Astrocyte (in vitro differentiated cells and primary cell): ENCODE measurements around the gene PEAK3.

Source experiments
- EZH2 ChIP-seq: IDR thresholded peaks from 2 replicates; pipeline ENCODE4 v1.6.1; 2012; ENCODE audit warnings: mild to moderate bottlenecking, low read length, inconsistent platforms; ENCODE audit not compliant: insufficient read depth
- TF ChIP-seq, protein P1 (sequence below): IDR thresholded peaks from 2 replicates; pipeline ENCODE4 v1.5.1; 2011; ENCODE audit warnings: low read depth, mild to moderate bottlenecking, inconsistent platforms, low read length, moderate library complexity; ENCODE audit not compliant: insufficient read depth

DNA sequence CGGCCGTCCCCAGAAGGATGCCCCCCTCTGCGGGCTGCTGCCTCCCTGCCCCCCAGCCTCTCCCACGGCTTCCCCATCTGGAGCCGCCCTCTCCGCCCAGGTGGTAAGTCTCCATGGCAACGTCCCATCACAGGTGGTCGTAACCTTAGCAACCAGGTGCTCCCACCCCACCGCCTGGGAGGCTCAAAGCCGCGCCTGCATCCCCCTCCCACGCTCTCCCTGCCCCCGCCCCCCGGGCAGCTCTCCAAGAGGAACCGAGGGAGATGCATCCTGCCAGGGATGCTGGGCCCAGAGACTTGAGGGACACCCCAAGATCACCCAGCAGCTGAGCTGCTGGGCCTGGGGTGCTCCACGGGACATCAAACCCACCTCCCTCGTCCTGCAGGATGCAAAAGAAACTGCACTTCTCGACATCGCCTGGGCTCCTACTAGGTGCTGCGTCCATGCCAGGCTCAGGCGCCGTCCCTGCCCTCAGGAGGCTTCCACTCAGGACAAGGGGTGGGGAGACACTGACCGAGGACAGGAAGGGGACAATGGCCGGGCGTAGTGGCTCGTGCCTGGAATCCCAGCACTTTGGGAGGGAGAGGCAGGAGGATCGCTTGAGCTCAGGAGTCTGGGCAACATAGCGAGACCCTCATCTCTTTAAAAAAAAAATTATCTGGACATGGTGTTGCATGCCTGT, 31.0 kb upstream of the PEAK3 start:
- TF ChIP-seq, protein P1, sequence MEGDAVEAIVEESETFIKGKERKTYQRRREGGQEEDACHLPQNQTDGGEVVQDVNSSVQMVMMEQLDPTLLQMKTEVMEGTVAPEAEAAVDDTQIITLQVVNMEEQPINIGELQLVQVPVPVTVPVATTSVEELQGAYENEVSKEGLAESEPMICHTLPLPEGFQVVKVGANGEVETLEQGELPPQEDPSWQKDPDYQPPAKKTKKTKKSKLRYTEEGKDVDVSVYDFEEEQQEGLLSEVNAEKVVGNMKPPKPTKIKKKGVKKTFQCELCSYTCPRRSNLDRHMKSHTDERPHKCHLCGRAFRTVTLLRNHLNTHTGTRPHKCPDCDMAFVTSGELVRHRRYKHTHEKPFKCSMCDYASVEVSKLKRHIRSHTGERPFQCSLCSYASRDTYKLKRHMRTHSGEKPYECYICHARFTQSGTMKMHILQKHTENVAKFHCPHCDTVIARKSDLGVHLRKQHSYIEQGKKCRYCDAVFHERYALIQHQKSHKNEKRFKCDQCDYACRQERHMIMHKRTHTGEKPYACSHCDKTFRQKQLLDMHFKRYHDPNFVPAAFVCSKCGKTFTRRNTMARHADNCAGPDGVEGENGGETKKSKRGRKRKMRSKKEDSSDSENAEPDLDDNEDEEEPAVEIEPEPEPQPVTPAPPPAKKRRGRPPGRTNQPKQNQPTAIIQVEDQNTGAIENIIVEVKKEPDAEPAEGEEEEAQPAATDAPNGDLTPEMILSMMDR: no peak
- no peak for TF ChIP-seq EZH2
